Activated effector memory CD4-positive, alpha-beta T cell treated with anti-CD3 and anti-CD28 coated beads, Interleukin-2, amount 50 U/mL, for 16 hours (primary cell): ENCODE data around the gene EGLN1.

ENCODE experiments used
- DNase-seq: peaks from one replicate; pipeline ENCODE4 v3.0.0-alpha.2; 2020

Gene EGLN1

DNA sequence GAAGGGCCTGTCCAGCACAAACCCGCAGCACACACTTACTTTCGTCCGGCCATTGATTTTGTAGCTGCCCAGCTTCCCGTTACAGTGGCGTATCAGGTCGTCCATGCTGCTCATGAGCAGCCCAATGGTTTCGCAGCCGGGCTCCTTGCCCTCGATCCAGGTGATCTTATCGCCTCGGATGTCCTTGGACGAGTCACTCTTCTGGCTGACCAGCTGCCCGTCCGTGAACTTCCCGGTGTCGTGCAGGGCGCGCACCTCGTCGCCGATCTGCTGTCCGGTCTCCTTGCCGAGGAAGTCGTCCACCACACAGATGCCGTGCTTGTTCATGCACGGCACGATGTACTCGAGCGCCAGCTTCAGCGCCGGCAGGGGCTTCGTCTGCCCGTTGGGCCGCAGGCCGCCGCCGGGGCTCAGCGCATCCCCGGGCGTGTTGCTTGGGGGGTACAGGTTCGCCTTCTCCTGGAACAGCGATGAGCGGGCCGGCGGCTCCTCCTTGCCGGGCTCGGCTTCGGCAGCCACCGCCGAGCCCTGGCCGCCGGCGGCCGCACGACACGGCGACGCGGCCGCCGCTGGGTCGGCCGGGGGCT is 1.0 kb downstream of the EGLN1 start:
- peak; percentile 79 for DNase-seq

- DNase-seq, result no peak
These were observed 1.7 kb downstream of the EGLN1 start for GRCh38 chr1:231420299-231420958.

DNA sequence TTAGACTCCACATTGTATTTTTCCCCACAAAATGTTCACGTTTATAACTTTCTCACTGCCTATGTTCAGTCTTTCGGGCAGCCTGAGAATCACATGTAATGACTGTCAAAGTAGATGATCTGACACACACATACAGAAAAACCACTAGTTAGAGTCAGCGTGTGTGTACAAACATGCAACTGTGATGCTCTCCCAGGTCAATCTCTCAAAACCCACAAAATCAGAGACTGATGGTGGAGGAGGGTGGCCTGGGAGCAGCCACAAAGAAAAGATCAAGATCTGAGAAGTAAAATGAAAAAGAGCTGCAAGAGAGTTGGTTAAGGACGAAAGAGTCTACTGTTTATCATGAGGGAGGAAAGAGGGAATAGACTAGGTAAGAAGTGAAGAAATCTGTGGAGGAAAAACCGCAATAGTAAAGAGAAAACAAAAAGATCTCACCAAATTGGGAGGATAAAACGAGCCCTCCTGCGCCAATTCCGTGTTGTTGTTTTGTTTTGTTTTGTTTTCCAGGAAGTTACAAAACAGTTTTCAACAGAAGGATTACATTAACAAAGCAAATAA is 2.3 kb downstream of the EGLN1 start:
- no peak for DNase-seq

DNA sequence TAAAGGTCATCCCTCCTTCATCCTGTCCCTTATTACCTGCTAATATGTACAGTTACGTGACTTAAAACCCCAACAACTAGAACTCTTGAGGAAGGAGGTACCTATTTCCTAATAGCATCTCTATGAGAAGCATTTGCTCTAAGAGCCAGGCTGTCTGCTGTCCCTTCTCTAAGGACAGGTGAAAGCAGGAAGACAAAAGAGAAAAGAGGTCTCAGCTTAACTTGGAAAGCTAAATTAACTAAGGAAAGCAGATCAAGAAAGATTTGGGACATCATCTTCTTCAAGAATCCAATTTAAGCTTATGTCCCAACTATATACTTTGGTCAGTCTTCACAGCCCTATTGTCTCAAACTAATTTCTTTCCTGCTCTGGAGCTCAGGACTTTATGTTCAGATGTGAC is 2.9 kb downstream of the EGLN1 start:
- no peak for DNase-seq

GRCh38 chr1:231418741-231419107 is 3.4 kb downstream of the EGLN1 start:
- no peak for DNase-seq

GRCh38 chr1:231418101-231418740 is 3.9 kb downstream of the EGLN1 start:
- DNase-seq, result no peak

DNA sequence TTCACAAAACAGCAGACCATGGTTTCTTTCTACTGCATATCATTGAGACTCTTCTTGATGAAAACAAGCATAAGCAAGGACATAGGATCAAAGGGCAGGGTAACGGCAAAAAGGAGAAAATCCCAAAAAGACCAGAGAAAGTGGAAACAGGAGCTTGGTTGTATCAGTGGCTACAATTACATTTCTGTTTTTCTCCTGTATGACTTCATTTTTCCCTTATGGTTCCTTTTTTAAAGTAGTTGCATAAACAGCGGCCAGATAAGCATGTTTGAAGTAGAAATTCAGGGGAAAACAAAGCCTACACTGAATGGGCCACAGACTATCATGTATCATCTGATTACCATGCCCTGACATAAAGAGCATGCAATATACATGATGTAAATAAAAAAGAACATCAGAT is 4.6 kb downstream of the EGLN1 start:
- no peak for DNase-seq

- DNase-seq, result no peak
These were observed 5.2 kb downstream of the EGLN1 start for GRCh38 chr1:231416901-231417300.

DNA sequence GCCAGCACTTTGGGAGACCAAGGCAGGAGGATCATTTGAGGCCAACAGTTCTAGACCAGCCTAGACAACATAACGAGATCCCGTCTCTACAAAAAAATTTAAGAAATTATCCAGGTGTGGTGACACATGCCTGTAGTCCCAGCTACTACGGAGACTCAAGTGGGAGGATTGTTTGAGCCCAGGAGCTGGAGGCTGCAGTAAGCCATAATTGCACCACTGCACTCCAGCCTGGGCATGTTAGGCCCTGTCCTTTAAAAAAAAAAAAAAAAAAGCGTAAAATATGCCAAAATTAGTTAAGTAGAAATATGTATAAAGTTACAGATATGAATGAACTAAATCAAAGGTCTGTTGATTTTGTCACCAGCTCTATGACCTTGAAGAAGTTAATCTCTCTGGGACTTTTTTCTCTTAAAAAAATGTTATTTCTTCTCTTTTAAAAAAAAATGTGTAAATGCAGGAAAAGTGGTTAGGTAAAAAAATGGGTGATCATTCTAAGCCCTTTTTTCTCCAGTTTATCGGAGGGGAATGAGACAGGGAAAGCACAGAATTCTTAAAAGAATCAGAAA is 7.0 kb downstream of the EGLN1 start:
- DNase-seq, result no peak

DNA sequence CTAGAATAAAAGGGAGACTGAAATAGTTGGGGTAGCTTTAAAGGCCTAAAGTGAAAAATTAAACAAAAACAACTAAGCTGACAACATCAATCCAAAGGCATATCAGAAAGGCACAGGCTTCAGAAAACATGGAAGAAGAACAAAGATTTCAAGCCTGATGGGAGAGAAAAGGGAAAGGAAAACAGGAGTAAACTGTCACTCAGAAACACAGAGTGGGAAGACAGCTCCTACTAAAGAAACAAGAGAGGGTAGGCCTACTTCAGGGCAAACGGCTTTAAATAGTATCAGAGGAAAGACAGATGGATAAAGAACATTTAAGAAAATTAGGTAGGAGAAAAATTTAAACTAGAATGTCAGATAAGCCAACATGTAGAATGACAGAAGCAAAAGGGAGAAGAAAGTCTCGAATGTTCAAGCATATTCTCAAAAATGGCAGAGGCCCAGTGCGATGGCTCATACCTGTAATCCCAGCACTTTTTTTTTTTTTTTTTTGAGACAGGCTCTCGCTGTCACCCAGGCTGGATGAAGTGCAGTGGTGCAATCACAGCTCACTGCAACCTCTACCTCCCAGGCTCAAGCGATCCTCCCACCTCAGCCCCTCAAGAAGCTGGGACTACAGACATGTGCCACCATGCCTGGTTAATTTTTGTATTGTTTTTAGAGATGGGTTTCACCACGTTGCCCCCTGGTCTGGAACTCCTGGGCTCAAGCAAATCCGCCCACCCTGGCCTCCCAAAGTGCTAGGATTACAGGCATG is 7.6 kb downstream of the EGLN1 start:
- no peak for DNase-seq

DNA sequence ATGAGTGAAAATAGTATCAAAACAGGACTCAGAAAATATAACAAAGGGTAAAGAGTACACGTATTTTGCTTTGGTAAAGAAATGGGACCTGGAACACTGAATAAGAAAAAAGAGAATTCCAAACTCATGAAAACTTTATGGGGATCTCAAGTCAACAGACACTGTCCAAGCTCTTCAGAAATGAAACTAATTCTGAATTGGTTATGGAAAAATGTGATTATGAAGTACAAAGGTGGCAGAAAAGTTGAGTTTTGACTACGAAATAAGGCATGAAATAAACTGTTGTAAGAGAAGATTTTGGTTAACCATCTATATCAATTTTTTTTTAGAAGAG is 8.4 kb downstream of the EGLN1 start:
- DNase-seq, result no peak

DNA sequence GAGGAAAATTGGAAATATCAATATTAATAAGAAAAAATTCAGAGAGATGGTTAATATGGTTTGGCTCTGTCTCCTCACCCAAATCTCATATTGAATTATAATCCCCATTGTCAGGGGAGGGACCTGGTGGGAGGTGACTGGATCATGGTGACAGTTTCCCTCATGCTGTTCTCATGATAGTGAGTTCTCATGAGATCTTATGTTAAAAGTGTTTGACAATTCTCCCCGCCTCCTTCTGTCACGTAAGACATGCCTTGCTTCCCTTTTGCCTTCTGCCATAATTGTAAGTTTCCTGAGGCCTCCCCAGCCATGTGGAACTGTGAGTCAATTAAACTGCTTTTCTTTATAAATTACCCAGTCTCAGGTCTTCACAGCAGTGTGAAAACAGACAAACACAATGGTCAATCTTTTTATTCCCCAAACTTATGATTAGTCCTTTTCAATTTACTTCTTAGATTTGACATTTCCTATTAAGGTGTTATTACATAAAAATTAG is 11.0 kb downstream of the EGLN1 start:
- no peak for DNase-seq

- DNase-seq, result no peak
These were observed 12.0 kb downstream of the EGLN1 start for GRCh38 chr1:231410036-231410612.

- no peak for DNase-seq
These were observed 13.5 kb downstream of the EGLN1 start for GRCh38 chr1:231408528-231409094.

- DNase-seq, result no peak
These were observed 14.3 kb downstream of the EGLN1 start for GRCh38 chr1:231407547-231408396.

GRCh38 chr1:231407049-231407448 is 15.0 kb downstream of the EGLN1 start:
- DNase-seq, result no peak

- no peak for DNase-seq
These were observed 17.8 kb downstream of the EGLN1 start for GRCh38 chr1:231404318-231404717.

DNA sequence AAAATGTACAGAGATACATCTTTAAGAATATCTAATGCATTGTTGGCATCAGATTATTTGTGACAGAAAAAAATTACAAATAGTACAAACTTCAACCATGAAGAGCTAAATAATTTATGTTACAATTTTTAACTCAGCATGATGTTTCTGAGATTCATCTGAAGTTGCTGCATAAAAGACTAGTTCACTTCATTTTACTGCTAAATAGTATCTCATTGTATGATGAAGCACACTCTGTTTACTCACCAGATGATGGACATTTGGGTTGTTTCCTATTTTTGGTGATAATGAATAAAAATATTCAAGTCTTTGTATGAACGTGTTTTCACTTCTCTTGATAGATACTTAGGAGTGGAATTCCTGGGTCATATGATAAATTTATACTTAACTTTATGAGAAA is 20.6 kb downstream of the EGLN1 start:
- DNase-seq, result no peak

DNA sequence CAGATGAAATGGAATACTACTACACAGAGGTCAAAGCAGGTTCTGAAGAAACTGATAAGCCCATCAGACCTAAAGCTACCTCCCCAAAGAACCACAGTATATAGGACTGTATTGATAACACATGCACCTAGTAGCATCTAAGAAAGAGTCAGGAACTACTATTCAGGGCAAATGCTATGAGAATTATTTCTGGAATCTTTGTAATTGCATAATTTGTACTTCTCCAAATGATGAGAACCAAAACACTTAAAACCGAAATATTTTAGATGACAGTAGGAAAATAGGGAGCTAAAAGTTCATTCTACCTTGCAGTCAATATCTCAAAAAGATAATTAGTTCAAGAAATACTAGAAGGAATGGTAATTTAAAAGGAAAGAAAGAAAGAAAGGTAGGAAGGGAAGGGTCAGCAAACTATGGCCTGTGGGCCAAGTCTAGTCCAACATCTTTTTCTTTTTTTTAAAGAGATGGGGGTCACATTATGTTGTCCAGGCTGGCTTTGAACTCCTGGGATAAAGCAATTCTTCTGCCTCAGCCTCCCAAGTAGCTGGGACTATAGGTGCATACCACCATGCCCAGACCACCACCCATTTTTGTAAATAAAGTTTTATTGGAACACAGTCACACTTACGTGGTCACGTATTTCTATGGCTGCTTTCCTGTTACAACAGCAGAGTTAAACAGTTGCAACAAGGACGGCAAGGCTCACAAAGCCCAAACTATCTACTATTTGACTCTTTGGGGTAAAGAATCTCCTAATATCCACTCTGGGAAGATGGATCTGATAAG is 24.0 kb downstream of the EGLN1 start:
- DNase-seq, result no peak

DNA sequence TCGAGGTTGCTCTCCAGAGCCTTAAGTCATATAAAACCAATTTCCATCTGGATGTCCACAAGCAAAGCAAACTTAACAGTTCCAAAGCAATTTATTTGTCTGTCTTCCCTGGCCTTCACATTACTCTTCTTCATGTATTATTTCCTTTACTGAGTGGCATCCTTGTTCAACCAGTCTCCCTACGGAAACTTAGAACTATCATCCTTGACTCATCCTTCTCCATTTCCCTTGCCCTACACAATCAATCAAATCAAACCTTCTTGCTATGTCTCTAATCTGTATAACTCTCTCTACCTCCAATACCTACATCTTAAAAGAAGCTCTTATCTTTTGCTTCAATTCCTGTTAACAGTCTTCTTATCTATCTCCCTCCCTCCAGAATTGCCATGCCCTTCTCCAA is 25.4 kb downstream of the EGLN1 start:
- DNase-seq, result no peak

- DNase-seq, result no peak
These were observed 26.1 kb downstream of the EGLN1 start for GRCh38 chr1:231395998-231396390.
